Skin of body (tissue), 2 donors: Measurements from ENCODE around the gene TRHDE. TPM values are rescaled to one million over a fixed set of nuclear protein-coding genes. Genes with fewer than 3 reads are reported as not detected.
A peak's percentile ranks its signal among the peaks of the same experiment; 100 is the strongest.

Source experiments
- DNase-seq: peaks from one replicate; lab custom pipeline; 2025; lab: John Stamatoyannopoulos, UW
- total RNA-seq: library from RNA; depleted of rRNA; stranded (reverse); fragments of >200 nt; gene quantifications from one replicate; pipeline ENCODE4 v1.2.3, GENCODE V29; 2014

Gene TRHDE, protein sequence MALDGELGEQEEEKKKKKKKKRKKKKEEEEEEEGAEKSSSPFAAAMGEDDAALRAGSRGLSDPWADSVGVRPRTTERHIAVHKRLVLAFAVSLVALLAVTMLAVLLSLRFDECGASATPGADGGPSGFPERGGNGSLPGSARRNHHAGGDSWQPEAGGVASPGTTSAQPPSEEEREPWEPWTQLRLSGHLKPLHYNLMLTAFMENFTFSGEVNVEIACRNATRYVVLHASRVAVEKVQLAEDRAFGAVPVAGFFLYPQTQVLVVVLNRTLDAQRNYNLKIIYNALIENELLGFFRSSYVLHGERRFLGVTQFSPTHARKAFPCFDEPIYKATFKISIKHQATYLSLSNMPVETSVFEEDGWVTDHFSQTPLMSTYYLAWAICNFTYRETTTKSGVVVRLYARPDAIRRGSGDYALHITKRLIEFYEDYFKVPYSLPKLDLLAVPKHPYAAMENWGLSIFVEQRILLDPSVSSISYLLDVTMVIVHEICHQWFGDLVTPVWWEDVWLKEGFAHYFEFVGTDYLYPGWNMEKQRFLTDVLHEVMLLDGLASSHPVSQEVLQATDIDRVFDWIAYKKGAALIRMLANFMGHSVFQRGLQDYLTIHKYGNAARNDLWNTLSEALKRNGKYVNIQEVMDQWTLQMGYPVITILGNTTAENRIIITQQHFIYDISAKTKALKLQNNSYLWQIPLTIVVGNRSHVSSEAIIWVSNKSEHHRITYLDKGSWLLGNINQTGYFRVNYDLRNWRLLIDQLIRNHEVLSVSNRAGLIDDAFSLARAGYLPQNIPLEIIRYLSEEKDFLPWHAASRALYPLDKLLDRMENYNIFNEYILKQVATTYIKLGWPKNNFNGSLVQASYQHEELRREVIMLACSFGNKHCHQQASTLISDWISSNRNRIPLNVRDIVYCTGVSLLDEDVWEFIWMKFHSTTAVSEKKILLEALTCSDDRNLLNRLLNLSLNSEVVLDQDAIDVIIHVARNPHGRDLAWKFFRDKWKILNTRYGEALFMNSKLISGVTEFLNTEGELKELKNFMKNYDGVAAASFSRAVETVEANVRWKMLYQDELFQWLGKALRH
- total RNA-seq, result 12.1 TPM

DNA sequence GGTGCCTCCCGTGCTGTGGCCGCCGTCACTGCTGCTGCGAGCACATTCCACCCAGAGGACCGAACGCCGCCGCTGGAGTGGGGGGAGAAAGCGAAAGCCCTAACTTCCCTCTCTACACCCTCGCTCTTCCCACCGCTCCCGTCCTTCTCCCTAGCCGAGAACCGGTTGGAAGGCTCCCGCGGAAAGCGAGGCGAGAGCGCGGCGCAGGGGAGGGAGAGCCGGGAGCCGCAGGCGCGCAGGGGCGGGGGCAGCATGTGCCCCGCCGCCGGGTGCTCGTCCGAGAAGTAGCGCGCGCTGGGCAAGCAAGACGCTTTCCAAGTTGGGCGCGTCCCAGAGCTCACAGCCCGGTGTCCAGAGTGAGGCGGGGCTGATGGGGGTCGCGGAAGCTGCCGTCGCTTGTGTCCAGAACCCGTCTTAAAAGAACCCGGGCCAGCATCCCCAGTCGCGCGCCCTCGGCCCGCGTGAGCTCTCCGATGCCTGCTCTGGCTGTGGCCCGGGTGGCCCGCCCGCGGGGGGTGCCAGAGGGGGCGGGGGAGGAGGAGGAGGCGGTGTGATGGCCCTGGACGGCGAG lies at the start of gene TRHDE:
TRHDE (plus strand) TSS at position 280 of the 571 bp plus-strand sequence; CDS start at position 554, 274 bp downstream.
- DNase-seq, result peak; percentile 1

GRCh38 chr12:72226510-72226909 lies 45.7 kb upstream of the TRHDE start:
- DNase-seq, result no peak

DNA sequence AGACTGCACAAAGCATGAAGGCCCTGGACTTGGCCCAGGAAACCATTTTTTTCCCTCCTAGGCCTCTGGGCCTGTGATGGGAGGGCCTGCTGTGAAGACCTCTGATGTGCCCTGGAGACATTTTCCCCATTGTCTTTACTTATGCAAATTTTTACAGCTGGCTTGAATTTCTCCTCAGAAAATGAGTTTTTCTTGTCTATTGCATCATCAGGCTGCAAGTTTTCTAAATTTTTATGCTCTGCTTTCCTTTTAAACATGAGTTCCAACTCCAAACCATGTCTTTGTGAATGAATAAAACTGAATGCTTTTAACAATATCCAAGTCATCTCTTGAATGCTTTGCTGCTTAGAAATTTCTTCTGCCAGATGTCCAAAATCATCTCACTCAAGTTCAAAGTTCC lies 43.7 kb upstream of the TRHDE start:
- DNase-seq, result no peak

DNA sequence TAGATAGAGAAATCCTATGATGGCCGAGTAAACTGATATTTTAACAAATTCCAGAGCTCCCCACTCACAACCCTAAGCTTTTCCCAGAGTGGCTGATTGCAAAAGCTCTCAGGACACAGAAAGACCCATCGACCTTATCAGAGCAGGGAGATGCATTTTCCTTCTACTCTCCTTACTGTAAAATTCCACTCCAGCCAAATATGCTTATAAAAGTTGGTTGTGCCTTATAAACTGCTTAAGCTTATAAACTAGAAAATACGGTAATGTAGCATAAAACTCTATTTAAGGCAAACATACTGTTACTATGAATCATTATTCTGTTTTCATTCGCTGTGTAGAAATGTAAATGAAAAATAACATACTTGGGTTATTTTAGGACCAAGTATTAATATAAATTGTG lies 41.6 kb upstream of the TRHDE start:
- no peak for DNase-seq

- DNase-seq, result no peak
Observed at GRCh38 chr12:72234886-72235285, 37.3 kb upstream of the TRHDE start.

DNA sequence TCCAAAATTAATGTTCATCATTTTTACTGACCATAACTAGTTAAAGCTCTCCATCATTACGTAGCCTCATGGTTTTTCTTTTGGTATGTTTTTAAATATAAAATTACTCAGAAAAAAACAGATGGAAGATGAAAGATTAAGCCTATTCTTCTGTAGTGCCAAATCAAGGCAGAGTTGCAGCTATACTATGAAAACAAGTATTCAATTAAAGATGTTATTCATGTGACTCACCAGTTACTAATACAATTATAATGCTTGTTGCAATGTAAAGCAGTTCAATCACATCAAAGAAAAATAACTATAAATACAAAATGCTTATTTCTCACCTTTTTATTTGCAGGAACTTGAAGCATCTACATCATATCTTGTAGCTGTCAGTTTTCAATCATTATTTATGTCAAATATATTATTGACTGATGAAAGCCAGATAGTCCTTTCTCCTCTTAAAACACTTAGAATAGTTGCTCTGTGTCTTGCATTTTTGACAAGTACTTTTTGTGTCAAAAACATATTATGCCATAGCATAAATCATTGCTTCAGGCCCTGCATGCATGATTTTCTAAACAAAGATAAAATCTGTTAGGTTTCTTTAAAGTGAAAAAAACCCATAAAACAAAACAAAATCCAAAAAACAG lies 36.0 kb upstream of the TRHDE start:
- DNase-seq, result no peak

DNA sequence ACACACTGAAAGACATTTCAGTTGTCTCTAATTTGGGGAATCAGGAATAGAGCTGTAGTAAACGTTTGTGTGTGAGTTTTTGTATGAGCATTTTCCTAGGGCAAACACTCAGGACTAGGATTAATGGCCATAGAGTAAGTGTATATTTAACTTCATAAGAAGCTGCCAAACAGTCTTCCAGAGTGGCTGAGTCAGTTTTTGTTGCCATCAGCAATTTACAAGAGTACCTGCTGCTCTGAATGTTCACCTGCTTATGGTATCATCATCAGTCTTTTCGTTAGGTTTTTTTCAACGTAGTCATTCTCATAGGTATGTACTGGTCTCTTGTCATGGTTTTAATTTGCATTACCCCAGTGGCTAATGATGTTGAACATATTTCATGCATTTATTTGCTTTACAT lies 30.6 kb upstream of the TRHDE start:
- no peak for DNase-seq

DNA sequence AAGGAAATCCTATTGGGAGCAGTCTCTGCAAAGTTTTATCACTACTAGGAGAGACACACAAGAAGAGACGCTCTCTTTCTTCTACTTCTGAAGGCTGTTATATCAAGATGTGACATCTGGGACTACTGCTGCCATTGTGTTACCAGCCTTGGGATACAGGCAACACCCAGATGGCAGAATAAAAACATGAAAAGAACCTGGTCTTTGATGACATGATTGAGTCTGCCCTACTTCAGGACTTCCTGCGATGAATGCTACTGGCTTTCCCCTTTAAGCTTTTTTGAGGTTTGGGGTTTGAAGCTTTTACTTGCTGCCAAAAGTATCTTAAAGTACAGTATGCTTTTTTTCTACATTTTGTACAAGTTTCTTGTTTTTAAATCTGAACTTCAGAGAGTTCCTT lies 29.2 kb upstream of the TRHDE start:
- no peak for DNase-seq

GRCh38 chr12:72246370-72246769 lies 25.8 kb upstream of the TRHDE start:
- DNase-seq, result no peak

DNA sequence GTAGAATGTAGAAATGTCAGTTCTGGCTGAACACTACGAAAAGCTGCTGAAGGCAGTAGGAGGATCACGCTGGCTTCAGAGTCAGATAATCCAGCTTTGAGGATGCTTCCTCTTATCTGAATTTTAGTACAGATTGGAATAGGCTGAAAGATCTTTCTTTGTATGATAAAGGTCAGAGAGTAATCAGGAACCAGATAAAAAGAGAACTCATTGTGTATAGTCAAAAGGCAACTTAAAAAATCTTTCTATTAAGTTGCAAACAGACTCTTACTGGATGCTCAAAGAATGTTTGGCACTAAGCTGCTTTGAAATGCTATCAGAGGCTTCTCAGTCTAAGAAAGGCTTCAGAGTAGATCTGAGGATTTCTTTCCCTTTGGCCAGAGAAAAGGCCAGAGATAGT lies 21.8 kb upstream of the TRHDE start:
- no peak for DNase-seq

- no peak for DNase-seq
Observed at GRCh38 chr12:72256725-72257124, 15.4 kb upstream of the TRHDE start.

GRCh38 chr12:72261885-72262284 lies 10.3 kb upstream of the TRHDE start:
- no peak for DNase-seq

- no peak for DNase-seq
Observed at GRCh38 chr12:72264548-72265175, 7.5 kb upstream of the TRHDE start.

GRCh38 chr12:72267974-72268373 lies 4.2 kb upstream of the TRHDE start:
- no peak for DNase-seq

DNA sequence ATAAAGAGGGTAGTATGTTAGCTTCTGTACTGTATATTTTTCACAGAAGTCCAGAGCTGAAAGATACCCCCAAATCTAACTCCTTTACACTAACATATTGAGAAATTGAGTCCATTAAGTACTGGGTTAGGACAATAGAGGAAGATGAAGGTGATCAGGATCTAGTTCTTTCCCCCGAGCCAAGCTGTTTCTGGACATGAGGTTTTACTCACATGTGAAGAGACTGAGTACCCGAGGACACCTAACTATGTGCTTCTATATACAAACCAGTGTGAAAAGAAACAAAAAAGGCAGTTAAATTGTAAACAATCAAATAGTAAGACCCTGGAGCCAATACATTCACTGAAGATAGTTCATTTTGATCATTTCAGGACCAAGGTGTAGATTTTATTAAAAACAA lies 3.8 kb upstream of the TRHDE start:
- no peak for DNase-seq

DNA sequence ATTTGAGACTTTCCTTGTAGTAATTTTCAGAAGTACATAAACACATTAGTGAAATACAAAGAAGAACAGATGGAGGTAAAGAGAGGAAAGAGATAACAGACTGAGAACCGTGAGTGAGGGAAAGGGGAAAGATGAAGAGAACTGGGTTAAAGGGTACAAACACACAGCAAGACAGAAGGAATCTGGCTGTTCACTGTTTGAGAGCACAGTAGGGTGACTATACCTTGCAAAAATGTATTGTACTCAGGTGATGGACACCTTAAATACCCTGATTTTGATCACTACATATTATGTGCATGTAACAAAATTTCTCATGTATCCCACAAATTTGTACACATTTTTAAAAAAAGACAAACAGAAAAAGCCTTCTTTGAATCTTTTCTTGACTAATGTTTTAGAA lies 2.7 kb upstream of the TRHDE start:
- no peak for DNase-seq

- no peak for DNase-seq
Observed at GRCh38 chr12:72270246-72270645, 1.9 kb upstream of the TRHDE start.

DNA sequence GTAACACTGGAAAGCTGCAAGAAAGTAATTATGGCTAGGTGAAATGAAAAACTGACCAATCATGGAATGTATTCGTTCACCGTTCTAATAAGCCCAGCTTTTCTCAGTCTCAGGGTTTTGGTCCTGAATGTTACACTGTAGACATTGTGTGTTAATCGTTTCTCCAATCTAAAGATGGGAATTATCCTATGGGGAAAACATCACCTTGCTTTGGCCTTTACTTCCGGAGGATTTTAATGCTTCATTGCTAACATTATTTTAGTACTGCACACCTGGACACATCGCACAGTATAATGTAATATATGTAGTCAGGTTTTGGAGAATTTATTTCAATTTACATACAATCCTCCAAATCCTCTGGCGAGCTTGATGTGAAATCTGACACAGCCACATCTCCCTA lies 1.2 kb upstream of the TRHDE start:
- no peak for DNase-seq

- peak; percentile 11 for DNase-seq
Observed at GRCh38 chr12:72271451-72272090, 599 bp upstream of the TRHDE start.

DNA sequence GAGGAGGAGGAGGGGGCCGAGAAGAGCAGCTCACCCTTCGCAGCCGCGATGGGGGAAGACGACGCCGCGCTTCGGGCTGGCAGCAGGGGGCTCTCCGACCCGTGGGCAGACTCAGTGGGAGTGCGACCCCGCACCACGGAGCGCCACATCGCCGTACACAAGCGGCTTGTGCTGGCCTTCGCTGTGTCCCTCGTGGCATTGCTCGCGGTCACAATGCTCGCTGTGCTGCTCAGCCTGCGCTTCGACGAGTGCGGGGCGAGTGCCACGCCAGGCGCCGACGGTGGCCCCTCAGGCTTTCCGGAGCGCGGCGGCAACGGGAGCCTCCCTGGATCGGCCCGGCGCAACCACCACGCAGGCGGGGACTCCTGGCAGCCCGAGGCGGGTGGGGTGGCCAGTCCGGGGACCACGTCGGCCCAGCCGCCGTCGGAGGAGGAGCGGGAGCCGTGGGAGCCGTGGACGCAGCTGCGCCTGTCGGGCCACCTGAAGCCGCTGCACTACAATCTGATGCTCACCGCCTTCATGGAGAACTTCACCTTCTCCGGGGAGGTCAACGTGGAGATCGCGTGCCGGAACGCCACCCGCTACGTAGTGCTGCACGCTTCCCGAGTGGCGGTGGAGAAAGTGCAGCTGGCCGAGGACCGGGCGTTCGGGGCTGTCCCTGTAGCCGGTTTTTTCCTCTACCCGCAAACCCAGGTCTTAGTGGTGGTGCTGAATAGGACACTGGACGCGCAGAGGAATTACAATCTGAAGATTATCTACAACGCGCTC lies 745 bp downstream of the TRHDE start:
- no peak for DNase-seq
